COLO829 (cell line): ENCODE measurements around the gene GNG13.

Experiments used
- DNase-seq: peaks from one replicate; pipeline ENCODE4 v3.0.0; 2012; ENCODE audit warnings: low spot score

The GNG13 gene

DNA sequence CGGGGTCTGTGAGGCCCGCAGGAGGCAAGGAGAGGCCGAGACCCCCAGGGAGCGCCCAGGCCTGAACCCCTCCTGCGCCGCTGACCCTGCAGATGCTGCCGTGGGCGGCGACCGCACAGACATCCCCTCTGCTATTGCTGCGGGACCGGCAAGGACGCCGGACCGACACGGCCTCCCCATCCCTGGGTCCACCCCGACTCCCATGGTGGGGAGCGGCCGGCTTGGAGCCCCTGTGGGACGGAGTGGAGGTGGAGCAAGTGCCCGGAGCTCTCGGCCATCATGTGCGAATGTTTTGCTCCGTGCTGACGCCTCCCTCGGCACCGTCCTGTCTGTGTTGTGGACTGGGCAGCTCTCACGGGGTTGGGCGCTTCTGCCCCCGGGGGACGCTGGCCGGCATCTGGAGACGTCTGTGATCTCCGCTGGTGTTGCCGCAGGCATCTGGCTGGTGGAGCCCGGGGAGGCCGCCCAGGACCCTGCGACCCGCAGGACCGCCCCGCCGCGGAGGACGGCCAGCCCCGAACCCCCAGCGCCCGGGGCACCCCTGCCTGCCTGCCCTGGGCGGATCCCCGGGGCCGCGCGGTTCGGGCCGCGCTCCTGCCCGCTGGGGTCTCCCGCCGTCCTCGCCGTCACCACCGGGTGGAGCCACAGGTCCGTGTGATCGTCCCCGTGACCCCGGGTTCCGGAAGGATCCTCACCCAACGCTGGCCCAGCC lies 12.8 kb upstream of the GNG13 start:
- DNase-seq: peak; percentile 36

DNA sequence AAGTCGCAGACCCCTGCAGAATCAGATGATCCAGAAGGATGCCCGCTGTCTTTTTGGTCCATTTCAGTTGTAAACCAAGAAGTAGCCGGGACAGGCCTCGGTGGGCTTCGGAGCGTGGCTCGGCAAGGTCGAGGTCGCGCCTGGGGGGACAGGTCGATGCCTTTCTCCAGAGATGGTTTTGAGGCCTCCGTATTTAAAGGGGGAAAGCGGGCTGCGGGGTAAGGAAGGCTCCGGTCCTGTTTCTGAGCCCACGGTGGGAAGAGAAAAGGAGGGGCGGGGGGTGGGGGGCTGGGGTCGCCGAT lies 7.5 kb upstream of the GNG13 start:
- DNase-seq: no peak

DNA sequence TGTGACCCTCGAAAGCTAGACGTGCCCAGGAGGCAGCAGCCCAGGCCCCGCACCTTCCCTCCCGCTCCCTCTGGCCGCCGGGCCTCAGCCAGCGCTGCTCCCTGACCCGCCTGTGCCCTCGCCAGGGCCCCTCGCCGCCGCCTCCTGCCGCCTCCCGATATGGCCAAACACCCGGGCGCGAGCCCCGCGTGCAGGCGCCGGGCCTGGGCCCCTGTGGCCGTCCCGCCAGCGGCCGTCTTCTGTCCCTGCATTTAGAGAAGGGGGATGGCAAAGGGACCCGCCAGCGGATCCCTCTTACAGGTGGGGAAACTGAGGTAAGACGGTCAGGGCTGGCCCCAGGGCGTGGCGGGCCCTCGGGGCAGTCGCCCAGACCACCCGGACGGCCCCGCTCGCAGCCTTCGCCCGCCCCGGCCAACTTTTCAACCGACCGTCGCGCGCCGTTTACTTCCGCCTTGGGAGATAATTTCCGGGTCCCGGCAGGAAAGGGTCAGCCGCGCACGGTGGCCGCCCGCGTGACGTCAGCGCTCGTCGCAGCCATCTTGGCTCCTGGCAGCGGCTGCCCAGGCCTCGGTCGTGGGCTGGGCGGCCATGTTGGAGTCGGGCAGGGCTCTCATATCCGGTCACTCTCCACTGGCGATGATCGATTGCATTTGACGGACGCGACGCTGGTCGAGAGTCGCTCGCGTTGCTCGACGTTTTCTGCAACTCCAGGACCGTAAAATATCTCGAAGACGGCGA lies 7.0 kb upstream of the GNG13 start:
- peak; percentile 95 for DNase-seq

DNA sequence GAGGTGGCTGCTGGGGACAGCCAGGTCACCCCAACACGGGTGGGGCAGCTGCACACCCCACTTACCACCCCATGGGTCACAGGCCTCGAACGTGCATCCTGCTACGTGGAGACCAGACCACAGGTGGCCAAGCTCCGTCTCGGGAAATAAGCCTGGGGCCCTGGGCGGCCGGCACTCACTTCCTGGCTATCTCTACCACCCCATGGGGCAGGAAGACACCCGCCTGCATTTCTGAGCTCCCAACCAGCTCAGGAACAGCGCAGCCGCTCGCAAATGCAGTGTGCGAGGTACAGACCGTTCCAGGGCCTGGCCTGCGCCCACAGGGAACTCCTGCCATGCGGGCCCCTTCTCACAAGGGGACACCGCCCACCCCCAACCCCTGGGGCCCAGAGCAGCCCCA lies 4.9 kb upstream of the GNG13 start:
- no peak for DNase-seq

DNA sequence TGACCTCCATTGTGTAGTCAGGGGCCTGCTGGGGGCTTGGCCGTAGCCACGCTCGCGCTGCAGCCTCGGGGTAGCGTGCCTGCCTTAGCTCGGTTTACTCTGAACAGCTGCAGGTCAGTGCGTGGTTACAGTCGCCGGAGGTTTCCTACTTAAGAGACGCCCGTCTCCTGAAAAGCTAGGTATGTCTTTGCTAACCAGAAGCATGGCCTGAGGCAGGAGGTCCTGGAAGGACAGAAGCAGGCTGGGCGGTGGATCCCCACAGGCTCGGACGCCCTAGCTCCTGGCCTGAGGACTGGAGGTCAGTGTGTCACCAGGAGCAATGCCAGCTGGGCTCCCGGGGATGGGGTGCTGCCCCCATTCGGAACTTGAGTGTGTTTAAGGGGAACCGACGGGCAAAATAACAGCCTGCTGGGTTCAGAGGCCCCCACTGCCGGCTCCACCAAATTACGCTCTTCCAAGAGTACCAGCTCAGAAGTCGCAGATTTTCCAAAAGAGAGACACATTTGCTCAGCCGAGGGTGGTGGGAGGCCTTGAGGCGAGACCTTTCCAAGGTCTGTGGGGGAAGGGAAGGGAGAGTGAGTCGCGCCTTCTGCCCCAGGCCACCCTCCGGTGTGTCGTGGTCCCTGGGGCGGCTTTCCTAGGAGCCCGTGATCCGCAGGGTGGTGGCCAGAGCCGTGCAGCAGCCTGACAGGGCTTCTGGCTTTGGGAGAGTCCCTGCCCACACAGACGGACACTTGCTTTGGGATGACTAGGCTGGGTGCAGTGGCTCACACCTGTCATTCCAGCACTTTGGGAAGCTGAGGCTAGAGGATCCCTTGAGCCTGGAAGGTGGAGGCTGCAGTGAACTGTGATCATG lies 3.9 kb upstream of the GNG13 start:
- DNase-seq: no peak

DNA sequence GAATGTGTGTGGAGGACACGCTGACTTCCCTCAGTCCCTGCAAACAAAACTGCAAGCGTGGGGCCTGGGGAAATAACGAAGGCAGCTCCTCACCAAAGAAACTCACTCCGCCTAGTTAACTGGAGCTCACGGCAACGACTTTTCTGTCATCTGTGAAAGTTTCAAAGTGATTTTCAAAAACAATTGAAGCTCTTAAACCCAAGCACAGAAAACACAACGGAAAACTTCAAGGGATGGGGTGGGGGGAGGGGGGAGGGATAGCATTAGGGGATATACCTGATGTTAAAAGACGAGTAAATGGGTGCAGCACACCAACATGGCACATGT lies 3.2 kb upstream of the GNG13 start:
- DNase-seq: no peak

DNA sequence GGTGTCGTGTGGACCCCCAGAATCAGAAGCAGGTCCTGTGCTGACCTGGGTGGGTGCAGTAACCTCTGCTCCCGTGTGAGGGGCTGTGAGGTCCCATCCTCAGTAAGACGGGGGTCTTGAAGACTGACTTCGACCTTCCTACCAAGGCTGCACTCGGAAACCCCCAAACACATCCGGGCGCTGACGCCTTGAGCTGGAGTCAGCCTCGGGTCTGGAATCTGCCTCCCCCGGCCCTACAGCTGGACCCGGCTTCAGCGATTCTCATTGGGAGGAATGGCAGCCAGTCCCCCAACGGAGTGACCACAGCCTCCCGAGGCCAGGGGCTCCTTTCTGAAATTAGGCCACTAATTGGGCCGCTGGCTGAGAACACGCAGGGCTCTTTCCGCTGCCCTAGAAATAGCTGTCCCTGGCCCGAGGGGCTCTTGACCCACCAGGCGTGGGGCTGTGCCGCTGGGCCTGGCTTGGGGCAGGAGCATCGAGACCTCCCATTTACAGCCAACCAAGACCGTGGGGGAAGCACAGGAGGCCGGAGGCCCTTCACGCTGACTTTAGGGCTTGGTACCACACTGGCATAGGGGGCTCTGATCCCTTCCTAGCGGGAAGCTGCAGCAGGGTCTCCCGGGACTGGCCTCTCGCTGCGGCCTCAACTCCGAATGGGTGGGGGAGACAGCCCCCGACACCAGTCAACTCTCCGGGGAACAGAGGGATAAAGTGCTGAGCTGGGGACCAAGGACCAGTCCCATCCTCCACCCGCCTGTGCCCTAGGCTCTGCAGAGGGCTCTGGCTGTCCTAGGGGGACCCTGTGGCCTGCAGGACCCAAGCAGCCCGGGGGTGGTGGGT lies 2.6 kb upstream of the GNG13 start:
- DNase-seq: no peak

DNA sequence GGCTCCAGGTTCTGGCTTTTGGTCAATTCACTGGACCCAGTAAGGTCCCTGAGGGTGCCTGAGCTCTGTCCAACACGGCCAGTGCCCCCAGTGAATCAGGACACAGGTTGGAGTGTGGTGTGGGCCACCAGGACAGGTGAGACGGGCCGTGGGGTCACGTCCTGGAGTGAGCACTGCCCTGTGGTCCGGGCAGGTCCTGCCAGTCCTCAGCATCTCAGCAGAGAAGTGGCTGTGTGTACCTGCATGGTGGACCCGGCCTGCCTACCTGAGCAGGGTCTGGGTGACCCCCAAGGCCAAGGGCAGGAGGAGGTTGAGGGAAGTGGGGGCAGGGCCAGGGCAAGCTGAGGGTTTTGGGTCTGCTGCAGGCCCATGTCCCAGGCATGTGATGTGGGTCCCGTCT lies 1.9 kb upstream of the GNG13 start:
- DNase-seq: no peak

DNA sequence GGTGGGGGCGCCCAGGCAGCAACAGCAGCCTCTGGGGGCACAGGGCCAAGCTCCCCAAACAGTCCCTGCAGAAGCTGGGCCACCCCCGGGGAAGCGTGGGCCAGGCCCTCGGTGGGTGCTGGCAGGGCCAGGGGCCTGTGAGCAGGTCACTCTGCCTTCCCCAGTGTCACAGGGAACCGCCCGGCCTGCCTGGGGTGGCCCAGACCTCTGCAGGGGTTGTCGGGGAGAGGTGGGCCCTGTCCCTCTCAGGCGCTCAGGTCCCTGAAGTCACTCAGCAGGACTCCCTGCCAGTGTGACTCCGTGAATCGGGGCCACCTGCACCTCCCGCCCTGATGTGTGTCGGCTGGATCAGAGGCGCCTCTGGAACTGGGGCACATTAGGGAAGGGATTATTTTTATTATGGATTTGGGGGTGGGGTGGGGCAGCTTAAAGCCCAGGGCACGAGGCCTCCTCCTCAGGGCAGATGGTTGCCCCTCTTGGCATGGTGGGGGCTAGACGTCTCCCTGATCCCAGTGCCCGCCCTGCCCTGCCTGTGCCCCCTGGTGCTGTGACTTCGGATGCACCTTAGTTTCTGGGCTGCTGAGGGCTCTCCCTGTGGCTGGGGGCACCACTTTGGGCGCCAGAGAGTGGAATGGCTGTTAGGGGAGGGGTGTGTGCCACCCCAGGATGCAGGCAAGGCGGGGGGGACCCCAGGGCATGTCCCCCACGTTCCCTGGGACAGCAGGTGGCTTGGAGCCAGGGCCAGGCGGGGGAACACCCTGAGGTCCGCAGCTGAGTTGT lies 1.2 kb upstream of the GNG13 start:
- no peak for DNase-seq

DNA sequence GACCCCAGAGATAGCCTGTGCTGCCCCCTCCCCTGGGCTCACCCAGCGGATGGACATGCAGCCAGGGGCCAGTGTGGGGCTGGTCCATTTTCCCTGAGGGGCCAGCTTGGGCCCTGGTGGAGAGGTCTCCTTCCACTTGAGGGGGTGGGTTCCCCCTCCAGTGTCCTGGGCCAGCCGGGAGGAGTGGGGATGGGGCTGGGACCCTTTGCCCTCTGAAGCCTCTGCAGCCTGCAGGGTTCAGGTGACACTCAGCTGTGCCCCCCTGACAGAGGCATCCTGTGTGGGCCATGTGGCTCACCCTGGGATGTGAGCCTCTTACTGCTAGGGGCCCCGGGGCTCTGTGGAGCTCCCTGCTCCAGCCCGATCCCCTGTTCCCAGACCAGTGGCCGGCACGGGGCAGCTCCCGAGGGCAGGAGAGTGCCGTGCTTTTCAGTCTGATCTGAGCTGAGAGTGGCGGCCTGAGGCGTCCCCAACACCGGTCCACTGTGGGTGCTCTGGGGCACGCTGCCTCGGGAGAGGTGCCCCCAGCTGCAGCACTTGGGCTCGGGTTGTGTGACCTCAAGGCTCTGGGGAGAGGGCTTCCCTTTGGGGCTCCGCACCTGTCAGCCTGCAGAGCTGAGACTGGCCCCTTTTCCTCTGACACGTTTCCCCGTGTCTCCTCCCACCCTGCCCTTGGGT lies 439 bp upstream of the GNG13 start:
- no peak for DNase-seq

DNA sequence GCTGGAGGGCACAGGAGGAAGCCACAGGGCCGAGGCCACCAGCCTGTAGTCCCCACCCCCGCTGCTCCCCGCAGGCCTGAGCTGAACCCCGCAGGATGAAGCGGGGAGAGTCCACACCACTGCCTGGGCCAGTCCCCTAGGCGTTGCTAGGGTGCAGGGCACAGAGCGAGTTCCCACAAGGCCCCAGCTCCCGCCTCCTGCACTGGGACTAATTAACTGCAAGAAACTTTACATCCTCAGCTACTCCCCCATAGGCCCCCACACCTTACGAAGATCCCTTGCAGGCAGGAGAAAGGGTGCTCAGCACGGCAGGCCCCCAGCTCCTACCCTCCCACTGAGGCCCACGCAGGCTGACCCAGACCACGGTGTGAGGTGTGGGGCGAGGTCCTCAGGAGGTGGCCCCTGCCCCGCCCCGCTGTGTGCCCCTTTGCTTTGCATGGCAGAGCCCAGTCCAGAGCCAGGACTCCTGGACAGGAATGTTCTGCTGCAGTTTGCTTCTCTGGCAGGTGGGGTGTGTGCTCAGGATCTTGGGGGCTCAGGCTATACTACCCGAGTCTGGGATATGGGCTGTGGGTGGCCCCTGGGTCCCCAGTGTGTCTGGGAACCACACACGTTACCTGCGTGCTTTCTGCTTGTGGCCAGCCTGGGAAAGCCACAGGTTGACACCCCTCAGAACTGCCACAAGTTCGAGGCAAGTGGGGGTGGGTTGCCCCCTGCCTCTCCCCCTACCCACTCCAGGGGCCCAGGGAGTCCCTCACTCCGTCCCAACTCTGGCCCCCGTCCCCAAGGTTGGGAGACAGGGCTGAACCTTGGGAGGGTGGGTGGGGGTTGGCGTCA lies 1.2 kb downstream of the GNG13 start:
- no peak for DNase-seq

DNA sequence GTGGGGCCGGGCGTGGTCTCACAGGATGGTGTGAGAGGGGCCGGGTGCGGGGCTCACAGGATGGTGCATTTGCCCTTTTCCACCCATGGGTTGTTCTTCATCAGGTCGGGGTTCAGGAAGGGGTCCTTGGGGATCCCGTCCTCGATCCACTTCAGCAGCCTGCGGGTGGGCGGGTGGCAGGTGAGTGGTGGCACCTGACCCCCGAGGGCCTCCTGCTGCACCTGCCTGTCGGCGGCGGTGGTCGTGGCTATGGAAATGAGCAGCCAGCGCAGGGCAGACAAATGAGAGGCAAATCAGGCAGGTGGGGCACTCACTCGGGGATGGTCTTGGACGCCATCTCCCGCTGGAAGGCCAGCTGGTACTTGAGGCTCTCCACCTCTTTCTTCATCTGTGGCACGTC lies 1.9 kb downstream of the GNG13 start:
- DNase-seq: no peak

DNA sequence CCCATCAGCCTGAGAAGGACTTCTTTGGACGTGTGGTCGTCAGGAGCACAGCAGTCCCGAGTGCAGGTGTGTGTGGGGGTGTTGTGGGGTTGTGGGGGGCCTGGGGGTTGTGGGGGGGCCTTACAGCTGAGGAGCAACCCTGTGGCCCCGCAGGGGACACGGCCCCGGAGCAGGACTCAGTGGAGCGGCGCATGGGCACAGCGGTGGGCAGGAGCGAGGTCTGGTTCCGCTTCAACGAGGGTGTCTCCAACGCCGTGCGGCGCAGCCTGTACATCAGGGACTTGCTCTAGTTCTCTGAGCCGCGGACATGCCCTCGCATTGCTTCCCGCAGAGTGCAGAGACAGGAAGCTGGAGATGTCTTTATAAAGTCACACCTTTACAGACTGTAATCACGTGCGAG lies 2.8 kb downstream of the GNG13 start:
- no peak for DNase-seq

DNA sequence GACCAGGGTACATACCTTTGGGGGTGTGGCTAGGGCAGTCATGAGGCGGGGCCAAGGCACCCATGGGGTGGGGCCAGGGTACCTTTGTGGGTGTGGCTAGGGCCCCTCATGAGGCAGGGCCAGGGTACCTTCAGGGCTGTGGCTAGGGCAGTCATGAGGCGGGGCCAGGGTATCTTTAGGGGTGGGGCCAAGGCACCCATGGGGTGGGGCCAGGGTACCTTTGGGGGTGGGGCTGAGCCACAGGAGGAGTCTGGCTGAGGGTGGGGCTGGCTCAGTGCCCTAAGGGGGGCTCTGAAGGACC lies 3.5 kb downstream of the GNG13 start:
- no peak for DNase-seq

DNA sequence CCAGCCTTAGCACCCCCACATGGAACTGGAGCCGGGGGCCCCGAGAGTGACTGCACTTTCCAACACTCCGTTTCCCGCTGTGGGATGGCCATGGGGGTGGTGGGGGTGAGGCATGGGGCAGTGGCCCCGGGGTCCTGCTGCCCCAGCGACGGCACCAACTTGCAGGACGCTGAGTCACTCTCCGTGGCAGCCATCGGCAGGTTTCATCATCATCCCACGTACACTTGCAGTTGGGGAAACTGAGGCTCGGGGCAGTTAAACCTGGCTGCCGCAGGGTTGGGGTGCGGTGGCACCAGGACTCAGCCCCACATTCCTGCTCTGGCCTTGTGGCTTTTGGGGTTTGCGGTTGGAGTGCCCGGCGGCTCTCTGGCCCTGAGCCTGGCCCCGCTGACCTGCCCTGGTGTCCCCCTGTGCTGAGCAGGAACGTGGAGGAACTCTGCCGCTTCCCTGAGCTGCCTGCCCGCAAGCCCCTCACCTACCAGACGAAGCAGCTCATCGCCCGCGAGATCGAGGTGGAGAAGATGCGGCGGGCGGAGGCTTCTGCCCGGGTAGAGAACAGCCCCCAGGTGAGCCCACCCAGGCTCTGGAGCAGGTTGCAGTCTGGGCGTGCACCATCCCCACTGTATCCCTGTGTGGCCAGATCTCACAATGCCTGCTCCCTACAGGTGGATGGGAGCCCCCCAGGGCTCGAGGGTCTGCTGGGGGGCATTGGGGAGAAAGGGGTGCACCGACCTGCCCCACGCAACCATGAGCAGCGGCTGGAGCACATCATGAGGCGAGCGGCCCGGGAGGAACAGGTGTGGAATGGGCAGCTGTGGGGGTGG lies 4.0 kb downstream of the GNG13 start:
- no peak for DNase-seq

DNA sequence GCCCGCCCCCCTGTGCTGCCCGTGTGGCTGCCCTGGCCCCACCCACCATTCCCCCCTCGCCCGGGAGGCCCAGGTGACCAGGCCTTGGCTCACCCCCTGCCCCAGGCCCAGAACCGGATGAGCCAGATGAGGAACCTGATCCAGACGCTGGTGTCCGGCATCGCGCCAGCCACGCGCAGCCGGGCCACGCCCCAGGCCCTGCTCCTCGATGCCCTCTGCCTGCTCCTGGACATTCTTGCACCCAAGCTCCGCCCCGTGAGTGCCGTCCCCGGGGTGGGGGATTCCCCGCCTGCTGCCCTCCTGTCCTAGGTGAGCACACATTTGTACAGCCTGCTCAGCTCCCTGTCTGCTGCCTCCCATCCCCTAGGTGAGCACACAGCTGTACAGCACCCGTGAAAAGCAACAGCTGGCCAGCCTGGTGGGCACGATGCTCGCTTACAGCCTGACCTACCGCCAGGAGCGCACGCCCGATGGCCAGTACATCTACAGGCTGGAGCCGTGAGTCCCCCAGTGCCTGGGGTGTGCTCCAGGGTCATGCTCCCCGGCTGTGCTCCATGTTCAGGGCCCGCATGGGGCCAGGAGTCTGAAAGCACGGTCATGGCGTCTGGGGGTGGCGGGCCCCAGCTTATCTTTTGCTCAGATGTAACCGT lies 4.8 kb downstream of the GNG13 start:
- peak; percentile 57 for DNase-seq

DNA sequence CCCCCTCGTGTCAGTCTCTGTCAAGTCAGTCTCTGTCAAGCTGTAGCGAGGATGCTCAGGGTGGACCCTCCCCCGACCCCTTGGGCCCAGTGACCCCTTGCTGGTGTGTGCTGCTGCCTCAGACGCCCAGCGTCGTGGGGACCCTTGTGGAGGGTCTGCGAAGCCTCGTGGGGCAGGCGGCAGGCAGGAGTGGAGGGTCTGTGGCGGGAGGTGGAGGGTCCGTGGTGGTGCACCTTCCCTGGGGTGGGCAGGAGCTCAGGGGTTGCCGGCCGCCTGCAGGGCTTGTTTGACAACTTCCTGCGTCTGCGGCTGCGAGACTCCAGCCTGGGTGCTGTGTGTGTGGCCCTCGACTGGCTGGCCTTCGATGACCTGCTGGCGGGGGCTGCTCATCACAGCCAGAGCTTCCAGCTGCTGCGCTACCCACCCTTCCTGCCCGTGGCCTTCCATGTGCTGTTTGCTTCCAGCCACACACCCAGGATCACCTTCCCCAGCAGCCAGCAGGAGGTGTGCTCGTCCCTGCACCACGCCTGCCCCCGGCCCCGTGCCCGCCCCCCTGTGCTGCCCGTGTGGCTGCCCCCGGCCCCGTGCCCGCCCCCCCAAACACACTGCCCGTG lies 5.6 kb downstream of the GNG13 start:
- no peak for DNase-seq

DNA sequence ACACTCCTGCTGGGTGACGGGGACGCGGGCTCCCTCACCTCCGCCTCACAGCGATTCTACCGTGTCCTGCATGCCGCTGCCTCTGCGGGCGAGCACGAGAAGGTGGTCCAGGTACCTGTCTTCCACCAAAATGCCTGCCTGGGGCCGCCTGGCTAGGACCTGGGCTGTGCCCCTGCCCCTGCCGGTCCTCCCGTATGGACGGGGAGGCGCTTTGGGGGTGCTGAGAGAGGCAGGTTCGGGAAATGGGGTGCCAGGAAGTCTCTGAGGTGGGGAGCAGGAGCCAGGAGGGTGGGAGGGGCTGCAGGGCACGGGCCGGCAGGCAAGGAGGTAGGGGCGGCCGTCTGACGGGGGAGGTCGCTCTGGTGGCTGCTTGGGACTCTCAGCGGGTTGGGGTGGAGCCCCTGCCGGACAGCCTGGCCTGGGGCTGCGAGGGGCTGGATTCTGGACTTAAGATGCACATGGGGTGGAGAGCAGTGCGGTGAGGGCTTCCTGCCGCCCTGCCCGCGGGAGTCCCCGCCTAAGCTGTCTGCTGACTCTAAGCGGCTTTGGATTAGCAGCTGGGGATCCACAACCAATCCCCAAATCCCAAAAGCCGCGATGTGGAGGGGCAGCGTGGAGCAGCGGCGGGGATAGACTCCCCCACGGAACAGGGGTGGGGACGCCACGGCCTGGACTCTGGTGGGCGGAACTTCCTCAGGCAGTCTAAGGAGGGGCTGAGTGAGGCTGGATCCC lies 6.3 kb downstream of the GNG13 start:
- no peak for DNase-seq
